Panc1 (cell line): Measurements from ENCODE around the gene NEUROD4. TPM values are rescaled to one million over a fixed set of nuclear protein-coding genes. Genes with fewer than 3 reads are reported as not detected.

Experiments
- ATAC-seq: fragments of 200-7000 bp; cut with Tn5 transposase; 2 replicates; pipeline ENCODE4 v1.9.1; 2020; ENCODE audit warnings: mild to moderate bottlenecking, moderate library complexity
- BruUV-seq: library from RNA; stranded (reverse); fragments of 400-500 nt; replicated peaks from 2 replicates; lab custom pipeline; 2021; lab: Mats Ljungman, UMichigan
- CTCF ChIA-PET: fragments of 300-600 bp; sonication (Branson Sonifier 250); formaldehyde crosslinking; loops from one replicate; lab custom pipeline; 2022; ENCODE audit warnings: antibody characterized with exemption; lab: Charles Lee
- POLR2A ChIA-PET: fragments of 300-600 bp; sonication (Branson Sonifier 250); formaldehyde crosslinking; loops from one replicate; lab custom pipeline; 2022; ENCODE audit warnings: antibody characterized with exemption; lab: Charles Lee
- DNase-seq: peaks from one replicate; pipeline ENCODE4 v3.0.0-alpha.2; 2010; ENCODE audit warnings: low read depth, low spot score
- H3K27ac ChIP-seq: 2 replicates; pipeline ENCODE4 v1.5.1; 2011; ENCODE audit warnings: mild to moderate bottlenecking, low read length, inconsistent platforms
- H3K27me3 ChIP-seq: fragments of 200-500 bp; sonication (Bioruptor generic); 2 replicates; pipeline ENCODE4 v1.6.0; 2014; ENCODE audit warnings: low read length, inconsistent platforms; ENCODE audit not compliant: control insufficient read depth, insufficient read depth
- H3K36me3 ChIP-seq: fragments of 200-500 bp; sonication (Bioruptor generic); 2 replicates; pipeline ENCODE4 v1.5.1; 2014; ENCODE audit warnings: inconsistent platforms, mild to moderate bottlenecking, low read length, moderate library complexity; ENCODE audit not compliant: control insufficient read depth, insufficient read depth
- H3K4me1 ChIP-seq: 2 replicates; pipeline ENCODE4 v1.5.1; 2011; ENCODE audit warnings: inconsistent platforms, mild to moderate bottlenecking, low read length, moderate library complexity; ENCODE audit not compliant: control insufficient read depth, insufficient read depth
- H3K4me3 ChIP-seq, 2 experiments: 2 replicates each; pipeline ENCODE4 v1.5.1; 2011 to 2012; ENCODE audit warnings: low read depth in 2 of 2, low read length in 2 of 2, mild to moderate bottlenecking in 2 of 2, inconsistent platforms in 1 of 2, moderate library complexity in 1 of 2
- H3K9me3 ChIP-seq: fragments of 200-500 bp; sonication (Bioruptor generic); 2 replicates; pipeline ENCODE4 v1.5.1; 2014; ENCODE audit warnings: low read depth, mild to moderate bottlenecking, inconsistent platforms, low read length, moderate library complexity; ENCODE audit not compliant: control insufficient read depth, insufficient read depth
- POLR2AphosphoS5 ChIP-seq: IDR thresholded peaks from 2 replicates; pipeline ENCODE4 v1.6.1; 2012; ENCODE audit warnings: mild to moderate bottlenecking, low read depth, low read length, moderate library complexity
- SIN3A ChIP-seq: IDR thresholded peaks from 2 replicates; pipeline ENCODE4 v1.6.1; 2012; ENCODE audit warnings: low read depth, mild to moderate bottlenecking, low read length, moderate library complexity, borderline replicate concordance; ENCODE audit not compliant: insufficient read depth
- TCF7L2 ChIP-seq: IDR thresholded peaks from 2 replicates; pipeline ENCODE4 v1.6.1; 2011; ENCODE audit warnings: mild to moderate bottlenecking, low read depth, low read length, inconsistent platforms
- in situ Hi-C: cut with HindIII; loops from 2 replicates; pipeline ENCODE4 v1.10.0; 2016; ENCODE audit warnings: low sequenced_read_pairs, low pct_unique_long_range_greater_than_20kb
- intact Hi-C: fragments of 100-400 bp; cut with micrococcal nuclease; formaldehyde crosslinking; loops from one replicate; pipeline ENCODE4 v1.10.0; 2022; ENCODE audit not compliant: unreplicated experiment
- total RNA-seq: library from RNA; stranded (reverse); gene quantifications from one replicate; pipeline ENCODE4 v1.2.1, GENCODE V29; 2021; ENCODE audit not compliant: unreplicated experiment
- TF ChIP-seq, protein P1 (sequence below), 2 experiments: IDR thresholded peaks; 2 replicates each; pipeline ENCODE4 v1.6.1; 2011 to 2012; ENCODE audit warnings: low read depth in 2 of 2, control low read depth in 1 of 2, low read length in 1 of 2, mild to moderate bottlenecking in 1 of 2, moderate library complexity in 1 of 2; ENCODE audit not compliant: insufficient read depth in 1 of 2
- TF ChIP-seq, protein P2 (sequence below): fragments of 450-650 bp; IDR thresholded peaks from 2 replicates; pipeline ENCODE4 v1.5.1; 2017; ENCODE audit warnings: mild to moderate bottlenecking

Gene NEUROD4
- total RNA-seq, 1 experiment from 2014 or later, result not detected

DNA sequence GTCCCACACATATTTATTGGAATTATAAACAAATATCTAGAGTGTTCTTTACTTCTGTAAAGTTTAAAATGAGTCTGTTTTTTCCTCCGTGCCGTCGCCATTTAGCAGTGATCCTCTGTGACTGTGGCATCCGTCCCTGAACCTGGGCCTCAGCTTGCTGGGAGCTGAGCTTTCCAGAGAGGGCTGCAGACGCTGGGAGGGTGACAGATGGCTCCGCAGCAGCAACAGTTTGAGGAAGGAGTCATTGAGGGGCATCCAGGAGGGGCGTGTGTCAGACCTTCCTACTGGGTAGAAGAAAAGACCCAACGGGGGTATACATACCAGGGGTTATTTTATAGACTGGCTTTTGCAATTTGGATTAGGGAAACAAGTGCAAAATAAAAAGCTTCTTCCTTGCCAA is 47.9 kb downstream of the NEUROD4 start:
- peaks cover 19% of the 10 kb centered on the region for H3K27me3 ChIP-seq
- H3K36me3 ChIP-seq, result no peaks in the 10 kb centered on the region
- intact Hi-C loops (no loop called here), in situ Hi-C loops (no loop called here)
- H3K27ac ChIP-seq, result no peak overlapping the region
- H3K4me3 ChIP-seq, result no peak overlapping the region
- BruUV-seq, result no TSS peak
- DNase-seq (no peak), ATAC-seq (no peak)
- TF ChIP-seq, protein P1, sequence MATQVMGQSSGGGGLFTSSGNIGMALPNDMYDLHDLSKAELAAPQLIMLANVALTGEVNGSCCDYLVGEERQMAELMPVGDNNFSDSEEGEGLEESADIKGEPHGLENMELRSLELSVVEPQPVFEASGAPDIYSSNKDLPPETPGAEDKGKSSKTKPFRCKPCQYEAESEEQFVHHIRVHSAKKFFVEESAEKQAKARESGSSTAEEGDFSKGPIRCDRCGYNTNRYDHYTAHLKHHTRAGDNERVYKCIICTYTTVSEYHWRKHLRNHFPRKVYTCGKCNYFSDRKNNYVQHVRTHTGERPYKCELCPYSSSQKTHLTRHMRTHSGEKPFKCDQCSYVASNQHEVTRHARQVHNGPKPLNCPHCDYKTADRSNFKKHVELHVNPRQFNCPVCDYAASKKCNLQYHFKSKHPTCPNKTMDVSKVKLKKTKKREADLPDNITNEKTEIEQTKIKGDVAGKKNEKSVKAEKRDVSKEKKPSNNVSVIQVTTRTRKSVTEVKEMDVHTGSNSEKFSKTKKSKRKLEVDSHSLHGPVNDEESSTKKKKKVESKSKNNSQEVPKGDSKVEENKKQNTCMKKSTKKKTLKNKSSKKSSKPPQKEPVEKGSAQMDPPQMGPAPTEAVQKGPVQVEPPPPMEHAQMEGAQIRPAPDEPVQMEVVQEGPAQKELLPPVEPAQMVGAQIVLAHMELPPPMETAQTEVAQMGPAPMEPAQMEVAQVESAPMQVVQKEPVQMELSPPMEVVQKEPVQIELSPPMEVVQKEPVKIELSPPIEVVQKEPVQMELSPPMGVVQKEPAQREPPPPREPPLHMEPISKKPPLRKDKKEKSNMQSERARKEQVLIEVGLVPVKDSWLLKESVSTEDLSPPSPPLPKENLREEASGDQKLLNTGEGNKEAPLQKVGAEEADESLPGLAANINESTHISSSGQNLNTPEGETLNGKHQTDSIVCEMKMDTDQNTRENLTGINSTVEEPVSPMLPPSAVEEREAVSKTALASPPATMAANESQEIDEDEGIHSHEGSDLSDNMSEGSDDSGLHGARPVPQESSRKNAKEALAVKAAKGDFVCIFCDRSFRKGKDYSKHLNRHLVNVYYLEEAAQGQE (IDR thresholded peaks at IDR 0.05; ENCODE audit: insufficient read depth in 1 of 2, low read depth in 2 of 2, low read length in 1 of 2), result no peak
- TF ChIP-seq TCF7L2, result no peak
- no peak for TF ChIP-seq POLR2AphosphoS5
- TF ChIP-seq, protein P2, sequence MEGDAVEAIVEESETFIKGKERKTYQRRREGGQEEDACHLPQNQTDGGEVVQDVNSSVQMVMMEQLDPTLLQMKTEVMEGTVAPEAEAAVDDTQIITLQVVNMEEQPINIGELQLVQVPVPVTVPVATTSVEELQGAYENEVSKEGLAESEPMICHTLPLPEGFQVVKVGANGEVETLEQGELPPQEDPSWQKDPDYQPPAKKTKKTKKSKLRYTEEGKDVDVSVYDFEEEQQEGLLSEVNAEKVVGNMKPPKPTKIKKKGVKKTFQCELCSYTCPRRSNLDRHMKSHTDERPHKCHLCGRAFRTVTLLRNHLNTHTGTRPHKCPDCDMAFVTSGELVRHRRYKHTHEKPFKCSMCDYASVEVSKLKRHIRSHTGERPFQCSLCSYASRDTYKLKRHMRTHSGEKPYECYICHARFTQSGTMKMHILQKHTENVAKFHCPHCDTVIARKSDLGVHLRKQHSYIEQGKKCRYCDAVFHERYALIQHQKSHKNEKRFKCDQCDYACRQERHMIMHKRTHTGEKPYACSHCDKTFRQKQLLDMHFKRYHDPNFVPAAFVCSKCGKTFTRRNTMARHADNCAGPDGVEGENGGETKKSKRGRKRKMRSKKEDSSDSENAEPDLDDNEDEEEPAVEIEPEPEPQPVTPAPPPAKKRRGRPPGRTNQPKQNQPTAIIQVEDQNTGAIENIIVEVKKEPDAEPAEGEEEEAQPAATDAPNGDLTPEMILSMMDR, result no peak
- no peak for TF ChIP-seq SIN3A
- ChIA-PET CTCF (interaction anchor here (0.7 to 1.5 kb wide), 2 partner anchors 71 to 74 kb away, joined by 3 to 16 read pairs; no protein-coding TSS in a partner anchor), POLR2A (no interaction called here)
- H3K9me3 ChIP-seq, result no peaks in the 10 kb centered on the region
- no peaks in the 10 kb centered on the region for H3K4me1 ChIP-seq

DNA sequence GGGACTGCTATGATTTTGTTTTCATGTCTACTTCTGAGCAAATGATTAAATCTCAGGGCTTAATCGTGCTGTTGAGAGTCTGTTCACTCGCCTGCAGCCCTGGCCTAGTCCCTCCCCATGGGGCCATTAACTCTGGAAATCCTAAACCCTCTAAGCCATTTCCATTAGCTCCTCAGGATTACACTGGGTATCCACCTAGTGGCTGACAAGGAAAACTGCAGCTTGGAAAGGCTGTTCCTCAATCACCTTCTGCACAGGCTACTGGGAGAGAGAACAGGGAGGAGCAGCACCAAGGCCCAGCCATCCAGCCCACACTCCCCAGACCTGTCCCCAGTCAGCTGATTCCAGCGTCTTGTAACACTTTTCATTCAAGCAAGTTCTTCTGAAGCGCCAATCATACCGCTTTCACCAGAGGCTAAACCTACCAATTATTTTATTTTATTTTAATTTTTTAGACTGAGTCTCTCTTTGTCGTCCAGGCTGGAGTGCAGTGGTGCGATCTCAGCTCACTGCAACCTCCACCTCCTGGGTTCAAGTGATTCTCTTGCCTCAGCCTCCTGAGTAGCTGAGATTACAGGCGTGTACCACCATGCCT is 48.7 kb downstream of the NEUROD4 start:
- Histone ChIP-seq H3K36me3 (no peaks in the 10 kb centered on the region), H3K27ac (no peak overlapping the region), H3K4me3 (no peak overlapping the region), H3K9me3 (no peaks in the 10 kb centered on the region), H3K27me3 (peaks cover 19% of the 10 kb centered on the region), H3K4me1 (no peaks in the 10 kb centered on the region)
- CTCF ChIA-PET, result interaction anchor here (0.5 to 1.5 kb wide), 3 partner anchors 26 to 75 kb away, joined by 3 to 16 read pairs (median 3); no protein-coding TSS in a partner anchor
- in situ Hi-C loops, result no loop called here
- intact Hi-C loops, result no loop called here
- no peak for TF ChIP-seq SIN3A
- TF ChIP-seq, protein P2, result peak; percentile 88
- TF ChIP-seq, protein P1 (IDR thresholded peaks at IDR 0.05; ENCODE audit: insufficient read depth in 1 of 2, low read depth in 2 of 2, low read length in 1 of 2), result no peak
- TF ChIP-seq TCF7L2, result no peak
- TF ChIP-seq POLR2AphosphoS5, result no peak
- BruUV-seq, result no TSS peak
- peak; percentile 35 for DNase-seq
- POLR2A ChIA-PET, result no interaction called here
- ATAC-seq, result peak; percentile 95
